Caco-2 (cell line): ENCODE results near the gene CPED1. TPM values are rescaled to one million over a fixed set of nuclear protein-coding genes. Genes with fewer than 3 reads are reported as not detected.
"Not testable (repeated sequence)": the region's sequence is repeated elsewhere in the genome, so short reads cannot be mapped to it uniquely, and the experiment has no call there.

ENCODE experiments used
- BruUV-seq: library from RNA; stranded (reverse); fragments of 400-500 nt; replicated peaks from 2 replicates; lab custom pipeline; 2021; lab: Mats Ljungman, UMichigan
- CTCF ChIA-PET: fragments of 300-600 bp; sonication (Branson Sonifier 250); formaldehyde crosslinking; loops from one replicate; lab custom pipeline; 2022; ENCODE audit warnings: antibody characterized with exemption; lab: Charles Lee
- POLR2A ChIA-PET: fragments of 300-600 bp; sonication (Branson Sonifier 250); formaldehyde crosslinking; loops from one replicate; lab custom pipeline; 2022; ENCODE audit warnings: antibody characterized with exemption; lab: Charles Lee
- DNase-seq, 2 experiments: peaks; one replicate each; pipeline versions ENCODE4 v3.0.0 to v3.0.0-alpha.2; 2020 to 2022
- H3K27me3 ChIP-seq: replicated peaks from 2 replicates; pipeline ENCODE4 v1.6.0; 2011; ENCODE audit warnings: low read length; ENCODE audit not compliant: control insufficient read depth, insufficient read depth
- H3K36me3 ChIP-seq: 2 replicates; pipeline ENCODE4 v1.5.1; 2011; ENCODE audit warnings: low read length; ENCODE audit not compliant: control insufficient read depth, insufficient read depth
- H3K4me1 ChIP-seq: fragments of 250-450 bp; sonication (Bioruptor Pico); 2 replicates; pipeline ENCODE4 v1.5.1; 2020; ENCODE audit warnings: mild to moderate bottlenecking
- H3K4me3 ChIP-seq: 2 replicates; pipeline ENCODE4 v1.5.1; 2011; ENCODE audit warnings: low read depth, mild to moderate bottlenecking, control low read depth, low read length
- H3K9me3 ChIP-seq: fragments of 250-450 bp; sonication (Bioruptor Pico); 2 replicates; pipeline ENCODE4 v1.5.1; 2020; ENCODE audit warnings: mild to moderate bottlenecking, moderate library complexity
- H3K27ac Mint-ChIP-seq: one replicate; pipeline ENCODE4 v1.8.0; 2022; ENCODE audit warnings: mixed read lengths; ENCODE audit not compliant: unreplicated experiment
- H3K27me3 Mint-ChIP-seq: one replicate; pipeline ENCODE4 v1.8.0; 2022; ENCODE audit warnings: mixed read lengths; ENCODE audit not compliant: insufficient read depth, unreplicated experiment
- H3K36me3 Mint-ChIP-seq: one replicate; pipeline ENCODE4 v1.8.0; 2022; ENCODE audit warnings: mild to moderate bottlenecking, mixed read lengths; ENCODE audit not compliant: insufficient read depth, unreplicated experiment
- H3K4me1 Mint-ChIP-seq: one replicate; pipeline ENCODE4 v1.8.0; 2022; ENCODE audit warnings: low read depth, mixed read lengths; ENCODE audit not compliant: unreplicated experiment
- H3K4me3 Mint-ChIP-seq: one replicate; pipeline ENCODE4 v1.8.0; 2022; ENCODE audit warnings: mild to moderate bottlenecking, moderate library complexity, mixed read lengths; ENCODE audit not compliant: unreplicated experiment
- H3K9me3 Mint-ChIP-seq: one replicate; pipeline ENCODE4 v1.8.0; 2022; ENCODE audit warnings: mixed read lengths; ENCODE audit not compliant: unreplicated experiment
- intact Hi-C: fragments of 100-400 bp; cut with micrococcal nuclease; formaldehyde crosslinking; loops from one replicate; pipeline ENCODE4 v1.10.0; 2022; ENCODE audit not compliant: unreplicated experiment
- total RNA-seq: library from RNA; stranded (reverse); gene quantifications from 2 replicates; pipeline ENCODE4 v1.2.3, GENCODE V29; 2022
- TF ChIP-seq, protein P1 (sequence below), 2 experiments: fragments of 200-600 bp in 1 of 2; IDR thresholded peaks; 1 replicate in 1 of 2; 2 replicates in 1 of 2; pipeline versions ENCODE4 v1.5.1 to v1.8.0; 2011 to 2022; ENCODE audit warnings: antibody characterized with exemption in 1 of 2, control low read depth in 1 of 2, inconsistent platforms in 1 of 2, low read depth in 1 of 2, low read length in 1 of 2, mild to moderate bottlenecking in 1 of 2, moderate library complexity in 1 of 2; ENCODE audit not compliant: insufficient read depth in 1 of 2, severe bottlenecking in 1 of 2, unreplicated experiment in 1 of 2

The CPED1 gene
- total RNA-seq, 1 experiment from 2014 or later: 0.23 TPM

DNA sequence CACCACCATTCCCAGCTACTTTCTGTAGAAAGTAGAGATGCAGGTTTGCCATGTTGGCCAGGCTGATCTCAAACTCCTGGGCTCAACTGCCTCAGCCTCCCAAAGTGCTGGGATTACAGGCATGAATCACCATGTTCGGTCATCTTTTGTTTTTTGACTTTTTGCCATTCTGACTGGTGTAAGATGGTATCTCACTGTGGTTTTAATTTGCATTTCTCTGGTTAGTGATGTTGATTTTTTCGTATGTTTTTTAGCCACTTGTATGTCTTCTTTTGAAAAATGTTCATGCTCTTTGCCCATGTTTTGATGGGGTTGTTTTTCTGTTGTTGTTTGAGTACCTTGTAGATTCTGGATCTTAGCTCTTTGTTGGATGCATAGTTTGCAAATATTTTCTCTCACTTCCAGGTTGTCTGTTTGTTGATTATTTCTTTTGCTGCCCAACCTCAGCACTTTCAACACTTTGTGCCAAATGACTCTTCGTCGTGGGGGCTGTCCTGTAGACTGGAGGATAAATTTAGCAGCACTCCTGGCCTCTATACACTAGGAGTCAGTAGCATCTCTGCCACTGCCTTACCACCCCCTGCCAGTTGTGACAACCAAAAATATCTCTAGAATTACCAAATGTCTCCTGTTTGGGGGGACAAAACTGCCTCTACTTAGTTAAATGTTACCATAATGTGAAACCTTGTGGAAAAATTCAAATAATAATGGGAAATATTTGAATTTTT, 6.5 kb upstream of the CPED1 start:
- Mint-ChIP-seq H3K27ac (no peak overlapping the region), H3K36me3 (peaks cover 7% of the 10 kb centered on the region), H3K27me3 (no peaks in the 10 kb centered on the region), H3K9me3 (no peaks in the 10 kb centered on the region), H3K4me3 (no peak overlapping the region), H3K4me1 (peaks cover 14% of the 10 kb centered on the region)
- intact Hi-C loops: no loop called here
- TF ChIP-seq, protein P1, sequence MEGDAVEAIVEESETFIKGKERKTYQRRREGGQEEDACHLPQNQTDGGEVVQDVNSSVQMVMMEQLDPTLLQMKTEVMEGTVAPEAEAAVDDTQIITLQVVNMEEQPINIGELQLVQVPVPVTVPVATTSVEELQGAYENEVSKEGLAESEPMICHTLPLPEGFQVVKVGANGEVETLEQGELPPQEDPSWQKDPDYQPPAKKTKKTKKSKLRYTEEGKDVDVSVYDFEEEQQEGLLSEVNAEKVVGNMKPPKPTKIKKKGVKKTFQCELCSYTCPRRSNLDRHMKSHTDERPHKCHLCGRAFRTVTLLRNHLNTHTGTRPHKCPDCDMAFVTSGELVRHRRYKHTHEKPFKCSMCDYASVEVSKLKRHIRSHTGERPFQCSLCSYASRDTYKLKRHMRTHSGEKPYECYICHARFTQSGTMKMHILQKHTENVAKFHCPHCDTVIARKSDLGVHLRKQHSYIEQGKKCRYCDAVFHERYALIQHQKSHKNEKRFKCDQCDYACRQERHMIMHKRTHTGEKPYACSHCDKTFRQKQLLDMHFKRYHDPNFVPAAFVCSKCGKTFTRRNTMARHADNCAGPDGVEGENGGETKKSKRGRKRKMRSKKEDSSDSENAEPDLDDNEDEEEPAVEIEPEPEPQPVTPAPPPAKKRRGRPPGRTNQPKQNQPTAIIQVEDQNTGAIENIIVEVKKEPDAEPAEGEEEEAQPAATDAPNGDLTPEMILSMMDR (IDR thresholded peaks at IDR 0.05; ENCODE audit: insufficient read depth in 1 of 2, low read depth in 1 of 2, low read length in 1 of 2, severe bottlenecking in 1 of 2, unreplicated experiment in 1 of 2): no peak
- CTCF ChIA-PET: no interaction called here
- POLR2A ChIA-PET: no interaction called here
- Histone ChIP-seq H3K4me1 (peaks cover 25% of the 10 kb centered on the region; the same call in 1 of the 2 replicates), H3K4me3 (no peak overlapping the region), H3K9me3 (no peaks in the 10 kb centered on the region), H3K27me3 (no peaks in the 10 kb centered on the region), H3K36me3 (no peaks in the 10 kb centered on the region)
- BruUV-seq: no TSS peak
- no peak for DNase-seq

- H3K36me3 ChIP-seq, H3K27me3 ChIP-seq, POLR2A ChIA-PET, H3K27me3 Mint-ChIP-seq, H3K9me3 ChIP-seq, H3K9me3 Mint-ChIP-seq, H3K4me3 Mint-ChIP-seq, intact Hi-C loops, H3K4me3 ChIP-seq, H3K27ac Mint-ChIP-seq, DNase-seq, H3K36me3 Mint-ChIP-seq, CTCF ChIA-PET, BruUV-seq: not testable (repeated sequence)
- H3K4me1 ChIP-seq: peaks cover 25% of the 10 kb centered on the region; the same call in 1 of the 2 replicates
- peaks cover 16% of the 10 kb centered on the region for H3K4me1 Mint-ChIP-seq
These were observed 4.9 kb upstream of the CPED1 start for GRCh38 chr7:120983592-120983991.

DNA sequence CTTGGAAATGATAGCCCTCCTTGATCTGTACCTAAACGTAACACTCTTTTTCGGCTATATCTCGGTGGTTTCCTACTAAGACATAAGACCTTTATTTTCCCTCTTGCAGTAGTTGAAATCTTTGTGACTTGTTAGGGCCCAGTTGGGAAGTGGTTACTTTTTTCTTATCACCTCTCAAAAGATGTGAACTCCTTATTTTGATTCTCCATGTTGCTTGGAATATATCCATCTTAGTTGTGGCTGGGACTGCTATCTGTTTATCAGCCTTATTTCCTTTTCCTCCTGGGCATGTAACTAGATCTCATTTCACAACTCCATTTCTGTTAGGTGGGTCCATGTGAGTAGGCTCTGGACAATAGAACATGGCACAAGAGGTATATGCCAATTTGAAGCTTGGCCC, 4.1 kb upstream of the CPED1 start:
- Mint-ChIP-seq H3K27me3 (peaks cover 6% of the 10 kb centered on the region), H3K4me3 (no peak overlapping the region), H3K36me3 (peaks cover 7% of the 10 kb centered on the region), H3K27ac (no peak overlapping the region), H3K4me1 (peaks cover 21% of the 10 kb centered on the region), H3K9me3 (no peaks in the 10 kb centered on the region)
- peaks cover 21% of the 10 kb centered on the region for H3K4me1 ChIP-seq
- H3K4me3 ChIP-seq: no peak overlapping the region
- intact Hi-C loops: no loop called here
- BruUV-seq: no TSS peak
- H3K27me3 ChIP-seq: no peaks in the 10 kb centered on the region
- POLR2A ChIA-PET: no interaction called here
- CTCF ChIA-PET: interaction anchor here (0.5 kb wide), 1 partner anchor 88 kb away, joined by 6 read pairs; no protein-coding TSS in a partner anchor
- H3K36me3 ChIP-seq: no peaks in the 10 kb centered on the region
- DNase-seq: no peak
- TF ChIP-seq, protein P1 (IDR thresholded peaks at IDR 0.05; ENCODE audit: insufficient read depth in 1 of 2, low read depth in 1 of 2, low read length in 1 of 2, severe bottlenecking in 1 of 2, unreplicated experiment in 1 of 2): no peak
- H3K9me3 ChIP-seq: no peaks in the 10 kb centered on the region
